Measurements from ENCODE around the gene HMGA1. TPM values are rescaled to one million over a fixed set of nuclear protein-coding genes. Genes with fewer than 3 reads are reported as not detected.

Gene HMGA1
- total RNA-seq, 2 experiments from 2014 or later = 803 to 814 TPM

- no peak overlapping the region for H3K27ac Mint-ChIP-seq
- H3K4me1 Mint-ChIP-seq = peaks cover 15% of the 10 kb centered on the region
- no peaks in the 10 kb centered on the region for H3K27me3 Mint-ChIP-seq
- no peaks in the 10 kb centered on the region for H3K9me3 Mint-ChIP-seq
- no peak for DNase-seq
- H3K4me3 Mint-ChIP-seq = no peak overlapping the region
- H3K36me3 Mint-ChIP-seq = no peaks in the 10 kb centered on the region
Observed at GRCh38 chr6:34206726-34207125, 29.9 kb upstream of the HMGA1 start.

DNA sequence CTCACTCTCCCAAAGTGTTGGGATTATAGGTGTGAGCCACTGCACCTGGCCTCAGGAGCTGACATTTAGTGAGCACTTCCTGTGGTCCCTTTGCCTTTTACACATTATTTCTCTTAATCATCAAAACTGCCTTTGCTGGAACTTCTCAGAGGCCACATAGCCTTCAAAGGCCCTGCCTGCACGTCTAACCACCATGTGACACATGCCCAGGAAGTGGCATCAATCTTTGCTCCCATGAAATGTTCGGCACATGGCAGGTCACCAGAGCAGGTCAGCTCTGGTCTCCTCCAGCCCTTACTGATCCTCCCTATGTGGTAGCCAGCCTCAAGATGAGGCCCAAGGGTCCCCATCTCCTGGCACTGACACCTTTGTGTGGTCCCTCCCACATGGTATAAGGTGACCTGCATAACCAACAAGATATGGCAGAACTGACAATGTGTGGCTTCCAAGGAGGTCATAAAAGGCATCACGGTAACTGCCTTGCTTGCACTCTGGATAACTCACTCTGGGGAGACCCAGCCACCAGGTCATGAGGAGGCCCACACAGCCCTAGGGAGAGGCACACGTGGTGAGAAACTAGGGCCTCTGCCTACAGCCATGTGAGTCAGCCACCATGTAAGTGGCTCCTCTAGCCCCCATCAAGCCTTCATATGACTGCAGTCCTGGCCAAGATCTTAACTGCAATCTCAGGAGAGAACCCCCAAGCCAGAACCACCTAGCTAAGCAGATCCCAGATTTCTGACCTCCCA is 28.8 kb upstream of the HMGA1 start:
- Mint-ChIP-seq H3K4me3 (no peak overlapping the region), H3K36me3 (no peaks in the 10 kb centered on the region), H3K4me1 (peaks cover 15% of the 10 kb centered on the region), H3K9me3 (no peaks in the 10 kb centered on the region), H3K27me3 (no peaks in the 10 kb centered on the region), H3K27ac (peak overlapping the region; percentile 78)
- peak; percentile 40 for DNase-seq

GRCh38 chr6:34213772-34214171 is 22.9 kb upstream of the HMGA1 start:
- no peaks in the 10 kb centered on the region for H3K36me3 Mint-ChIP-seq
- no peak overlapping the region for H3K27ac Mint-ChIP-seq
- no peak overlapping the region for H3K4me3 Mint-ChIP-seq
- H3K9me3 Mint-ChIP-seq = no peaks in the 10 kb centered on the region
- H3K4me1 Mint-ChIP-seq = no peaks in the 10 kb centered on the region
- DNase-seq = no peak
- H3K27me3 Mint-ChIP-seq = no peaks in the 10 kb centered on the region

DNA sequence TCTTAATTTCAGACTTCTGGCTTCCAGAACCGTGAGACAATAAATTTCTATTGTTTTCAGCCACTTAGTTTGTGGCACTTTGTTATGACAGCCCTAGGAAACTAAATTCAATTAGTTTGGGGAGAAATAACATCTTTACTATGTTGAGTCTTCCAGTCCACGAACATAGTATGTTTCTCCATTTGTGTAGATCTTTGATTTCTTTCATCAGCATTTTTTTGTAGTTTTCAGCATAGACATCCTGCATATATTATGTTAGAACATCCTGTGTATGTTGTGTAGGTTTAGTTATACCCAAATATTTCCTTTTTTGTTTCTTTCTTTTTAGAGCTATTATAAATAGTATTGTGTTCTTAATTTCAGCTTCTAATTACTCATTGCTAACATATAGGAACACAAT is 18.0 kb upstream of the HMGA1 start:
- no peak overlapping the region for H3K27ac Mint-ChIP-seq
- H3K36me3 Mint-ChIP-seq = no peaks in the 10 kb centered on the region
- no peak overlapping the region for H3K4me3 Mint-ChIP-seq
- no peaks in the 10 kb centered on the region for H3K9me3 Mint-ChIP-seq
- peaks cover 9% of the 10 kb centered on the region for H3K4me1 Mint-ChIP-seq
- H3K27me3 Mint-ChIP-seq = no peaks in the 10 kb centered on the region
- no peak for DNase-seq

DNA sequence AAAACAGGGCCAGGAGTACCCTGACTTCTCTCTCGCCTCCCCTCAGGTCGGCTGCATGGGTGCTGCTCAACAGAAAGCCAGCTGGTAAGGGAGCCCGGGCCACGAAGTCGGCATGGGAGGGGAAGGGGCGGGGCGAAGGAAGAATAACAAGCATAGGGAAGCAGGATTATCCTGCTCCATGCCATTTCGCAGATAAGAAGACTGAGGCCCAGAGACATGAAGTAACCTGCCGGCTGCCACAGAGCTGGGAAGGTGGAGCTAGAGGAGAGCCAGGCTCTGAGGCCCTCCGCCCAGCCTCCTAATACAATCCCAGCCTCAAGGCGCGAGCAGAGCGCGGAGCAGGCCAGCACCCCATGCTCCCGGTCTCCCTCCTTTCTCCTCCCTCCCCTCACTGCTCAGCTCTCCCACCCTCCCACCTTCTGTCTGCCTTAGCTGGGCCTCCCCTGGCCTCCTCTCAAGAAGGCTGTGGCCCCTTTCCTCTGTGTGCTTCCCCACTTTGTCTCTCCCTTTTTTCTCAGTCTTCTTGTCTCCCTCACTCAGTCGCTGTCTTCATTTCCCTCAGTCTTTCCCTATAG is 13.2 kb upstream of the HMGA1 start:
- no peak for DNase-seq

GRCh38 chr6:34223956-34224940 is 12.4 kb upstream of the HMGA1 start:
- H3K4me1 Mint-ChIP-seq = peaks cover 30% of the 10 kb centered on the region

More for the DNA sequence above, 13.2 kb upstream of the HMGA1 start:
- Mint-ChIP-seq H3K4me1 (peaks cover 27% of the 10 kb centered on the region), H3K27me3 (no peaks in the 10 kb centered on the region), H3K4me3 (peak overlapping the region; percentile 68), H3K36me3 (no peaks in the 10 kb centered on the region), H3K9me3 (no peaks in the 10 kb centered on the region), H3K27ac (peak overlapping the region; percentile 91)

DNA sequence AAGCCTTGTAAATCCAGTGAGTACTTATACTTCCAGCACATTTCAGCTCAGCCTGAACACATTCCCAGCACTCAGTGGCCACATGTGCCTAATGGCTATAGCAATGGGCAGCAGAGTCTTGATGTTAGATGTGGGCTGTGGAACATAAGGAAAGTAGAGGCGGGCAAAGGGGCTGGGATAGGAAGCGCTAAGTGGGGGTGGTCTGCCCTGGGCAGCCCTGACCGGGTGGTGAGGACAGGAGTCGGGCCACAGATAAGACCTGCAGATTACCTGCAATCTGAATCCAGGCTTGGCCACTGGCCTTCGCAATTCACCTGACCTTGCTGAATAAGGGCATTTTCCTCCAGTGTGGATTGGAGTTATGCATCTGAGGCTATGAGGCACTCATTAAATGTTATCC is 11.1 kb upstream of the HMGA1 start:
- no peak overlapping the region for H3K4me3 Mint-ChIP-seq

More at GRCh38 chr6:34223956-34224940, 12.4 kb upstream of the HMGA1 start:
- H3K36me3 Mint-ChIP-seq = no peaks in the 10 kb centered on the region
- peak overlapping the region; percentile 68 for H3K4me3 Mint-ChIP-seq
- no peaks in the 10 kb centered on the region for H3K9me3 Mint-ChIP-seq
- no peaks in the 10 kb centered on the region for H3K27me3 Mint-ChIP-seq
- H3K27ac Mint-ChIP-seq = peak overlapping the region; percentile 91
- DNase-seq = peak; percentile 95

GRCh38 chr6:34226066-34226465 is 10.6 kb upstream of the HMGA1 start:
- no peak for DNase-seq
- Mint-ChIP-seq H3K36me3 (no peaks in the 10 kb centered on the region), H3K9me3 (no peaks in the 10 kb centered on the region), H3K4me3 (no peak overlapping the region), H3K4me1 (peaks cover 33% of the 10 kb centered on the region), H3K27me3 (no peaks in the 10 kb centered on the region), H3K27ac (no peak overlapping the region)

More for the DNA sequence above, 11.1 kb upstream of the HMGA1 start:
- DNase-seq = no peak
- Mint-ChIP-seq H3K36me3 (no peaks in the 10 kb centered on the region), H3K9me3 (no peaks in the 10 kb centered on the region), H3K27ac (no peak overlapping the region), H3K27me3 (no peaks in the 10 kb centered on the region), H3K4me1 (peaks cover 33% of the 10 kb centered on the region)

DNA sequence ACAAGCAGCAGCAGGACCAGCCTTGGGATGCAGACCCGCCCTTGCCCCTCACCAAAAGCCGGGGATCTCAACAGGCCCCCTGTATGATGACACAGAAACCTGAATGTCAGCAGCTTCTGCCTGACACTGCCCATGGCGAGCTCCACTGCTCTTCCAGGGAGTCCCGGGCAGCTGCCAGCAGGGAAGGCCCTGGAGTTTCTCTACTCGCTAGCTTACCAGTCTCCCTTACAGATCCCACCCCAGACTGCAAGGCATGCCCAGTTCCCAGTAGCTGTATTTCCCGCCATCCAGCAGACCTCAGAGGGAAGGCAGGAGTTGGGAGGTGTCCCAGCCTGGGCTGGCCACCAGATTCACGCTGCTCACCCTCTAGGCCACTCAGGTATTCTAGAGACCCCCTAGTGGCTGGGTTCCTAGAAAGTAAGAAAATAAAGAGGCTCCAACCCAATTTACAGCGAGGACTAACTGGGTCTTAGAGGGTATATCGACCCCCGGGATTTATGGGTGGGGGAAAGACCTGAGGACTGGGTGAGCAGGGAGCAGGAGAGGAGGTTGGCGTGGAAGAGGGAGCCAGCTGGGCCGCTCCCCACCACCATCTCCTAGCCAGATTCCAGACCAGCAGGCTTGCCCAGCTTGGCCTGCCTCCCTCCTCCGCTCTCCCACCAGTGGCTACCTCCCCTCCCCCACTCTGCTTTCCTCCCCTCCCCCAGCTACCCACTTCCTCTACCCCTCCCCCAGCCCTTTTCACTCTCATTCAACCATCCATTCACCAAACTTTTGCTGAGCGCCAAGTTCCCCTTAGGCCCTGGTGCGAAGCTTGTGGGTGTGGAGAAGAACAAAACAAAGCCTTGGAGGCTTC is 9.7 kb upstream of the HMGA1 start:
- DNase-seq = no peak
- H3K4me1 Mint-ChIP-seq = peaks cover 33% of the 10 kb centered on the region
- H3K36me3 Mint-ChIP-seq = no peaks in the 10 kb centered on the region
- no peak overlapping the region for H3K27ac Mint-ChIP-seq
- no peaks in the 10 kb centered on the region for H3K27me3 Mint-ChIP-seq
- no peaks in the 10 kb centered on the region for H3K9me3 Mint-ChIP-seq
- H3K4me3 Mint-ChIP-seq = no peak overlapping the region

DNA sequence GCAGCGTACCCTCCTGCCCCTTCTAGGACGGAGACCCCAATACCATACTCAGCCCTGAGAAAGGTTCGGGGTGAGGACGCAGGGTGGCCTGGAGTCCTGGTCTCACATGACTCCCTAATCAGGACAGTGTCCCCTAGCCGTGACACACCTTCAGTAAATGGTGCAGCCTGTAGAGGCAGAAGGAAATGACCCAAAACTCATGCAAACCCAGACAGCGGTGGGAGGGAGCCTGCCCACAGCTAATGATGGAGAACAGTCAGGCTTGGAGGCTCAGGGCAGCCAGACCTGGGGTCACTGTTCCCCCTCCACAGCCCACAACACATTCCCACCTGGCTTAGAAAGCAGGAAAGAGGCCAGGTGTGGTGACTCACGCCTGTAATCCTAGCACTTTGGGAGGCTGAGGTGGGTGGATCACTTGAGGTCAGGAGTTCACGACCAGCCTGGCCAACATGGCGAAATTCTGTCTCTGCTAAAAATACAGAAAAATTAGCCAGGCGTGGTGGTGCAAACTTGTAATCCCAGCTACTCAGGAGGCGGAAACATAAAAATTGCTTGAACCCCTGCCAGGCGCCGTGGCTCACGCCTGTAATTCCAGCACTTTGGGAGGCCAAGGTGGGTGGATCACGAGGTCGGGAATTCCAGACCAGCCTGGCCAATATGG is 8.8 kb upstream of the HMGA1 start:
- Mint-ChIP-seq H3K9me3 (no peaks in the 10 kb centered on the region), H3K4me3 (no peak overlapping the region), H3K27ac (no peak overlapping the region), H3K36me3 (no peaks in the 10 kb centered on the region), H3K4me1 (peaks cover 32% of the 10 kb centered on the region), H3K27me3 (no peaks in the 10 kb centered on the region)
- no peak for DNase-seq

GRCh38 chr6:34229877-34230276 is 6.8 kb upstream of the HMGA1 start:
- DNase-seq = no peak
- H3K9me3 Mint-ChIP-seq = no peaks in the 10 kb centered on the region
- no peak overlapping the region for H3K27ac Mint-ChIP-seq
- no peaks in the 10 kb centered on the region for H3K36me3 Mint-ChIP-seq
- H3K27me3 Mint-ChIP-seq = no peaks in the 10 kb centered on the region
- H3K4me3 Mint-ChIP-seq = no peak overlapping the region
- peaks cover 26% of the 10 kb centered on the region for H3K4me1 Mint-ChIP-seq

- Mint-ChIP-seq H3K27me3 (peaks cover under 1% of the 10 kb centered on the region), H3K9me3 (no peaks in the 10 kb centered on the region), H3K27ac (no peak overlapping the region), H3K4me1 (peaks cover 26% of the 10 kb centered on the region), H3K36me3 (no peaks in the 10 kb centered on the region), H3K4me3 (no peak overlapping the region)
- no peak for DNase-seq
Observed at GRCh38 chr6:34230653-34231371, 5.9 kb upstream of the HMGA1 start.

DNA sequence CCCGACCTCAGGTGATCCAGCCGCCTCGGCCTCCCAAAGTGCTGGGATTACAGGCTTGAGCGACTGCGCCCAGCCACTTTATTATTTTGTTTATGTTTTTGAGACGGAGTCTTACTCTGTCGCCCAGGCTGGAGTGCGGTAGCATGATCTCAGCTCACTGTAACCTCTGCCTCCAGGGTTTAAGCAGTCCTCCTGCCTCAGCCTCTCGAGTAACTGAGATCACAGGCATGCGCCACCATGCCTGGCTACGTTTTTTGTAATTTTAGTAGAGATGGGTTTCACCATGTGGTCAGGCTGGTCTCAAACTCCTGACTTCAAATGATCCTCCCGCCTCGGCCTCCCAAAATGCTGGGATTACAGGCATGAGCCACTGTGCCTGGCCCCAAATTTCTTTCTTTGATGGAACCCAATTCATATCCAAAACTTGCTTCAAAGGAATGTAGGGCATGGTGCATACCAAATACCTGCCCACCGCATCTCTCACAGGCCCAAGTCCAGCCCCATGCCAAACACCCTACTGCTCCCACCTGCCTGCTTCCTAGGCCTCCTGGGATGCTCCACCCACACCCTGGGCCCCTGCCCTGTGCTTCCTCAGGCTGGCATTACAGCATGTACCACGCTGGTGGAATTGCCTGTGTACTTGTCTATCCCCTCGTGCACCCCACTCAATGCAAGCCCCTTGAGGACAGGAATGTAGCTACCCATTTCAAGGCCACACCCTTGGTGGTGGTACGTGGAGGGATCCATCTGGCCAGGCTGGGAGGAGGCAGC is 4.9 kb upstream of the HMGA1 start:
- no peak for DNase-seq
- Mint-ChIP-seq H3K27ac (peak overlapping the region; percentile 44), H3K36me3 (peaks cover 1% of the 10 kb centered on the region), H3K4me3 (no peak overlapping the region), H3K4me1 (peaks cover 29% of the 10 kb centered on the region), H3K9me3 (no peaks in the 10 kb centered on the region), H3K27me3 (peaks cover 4% of the 10 kb centered on the region)
